SJSA1 (cell line): ENCODE results near the gene UNK. TPM values are rescaled to one million over a fixed set of nuclear protein-coding genes. Genes with fewer than 3 reads are reported as not detected.

Experiments
- DNase-seq, 2 experiments: peaks; one replicate each; pipeline ENCODE4 v3.0.0-alpha.2; 2015 to 2020; ENCODE audit warnings: low spot score in 2 of 2, low read depth in 1 of 2
- H3K27ac ChIP-seq: fragments of 250-450 bp; sonication (Bioruptor Pico); 2 replicates; pipeline ENCODE4 v1.5.1; 2020; ENCODE audit warnings: mild to moderate bottlenecking, moderate library complexity
- H3K27me3 ChIP-seq: fragments of 250-450 bp; sonication (Bioruptor Pico); replicated peaks from 2 replicates; pipeline ENCODE4 v1.5.1; 2020; ENCODE audit warnings: mild to moderate bottlenecking, moderate library complexity
- H3K36me3 ChIP-seq: fragments of 250-450 bp; sonication (Bioruptor Pico); 2 replicates; pipeline ENCODE4 v1.5.1; 2020; ENCODE audit warnings: mild to moderate bottlenecking
- H3K4me1 ChIP-seq: fragments of 250-450 bp; sonication (Bioruptor Pico); replicated peaks from 2 replicates; pipeline ENCODE4 v1.6.1; 2021; ENCODE audit warnings: mild to moderate bottlenecking
- H3K4me3 ChIP-seq: fragments of 250-450 bp; sonication (Bioruptor Pico); 2 replicates; pipeline ENCODE4 v1.5.1; 2020; ENCODE audit warnings: mild to moderate bottlenecking
- H3K9me3 ChIP-seq: fragments of 250-450 bp; sonication (Bioruptor Pico); replicated peaks from 2 replicates; pipeline ENCODE4 v1.5.1; 2020; ENCODE audit warnings: mild to moderate bottlenecking
- total RNA-seq: library from RNA; depleted of rRNA; stranded (reverse); fragments of >200 nt; shearing (Covaris generic); gene quantifications from 2 replicates; pipeline ENCODE4 v1.2.3, GENCODE V29; 2014

Gene UNK
- total RNA-seq, 1 experiment from 2014 or later, result 42.8 TPM

GRCh38 chr17:75779987-75780889, 4.4 kb upstream of the UNK start:
- Histone ChIP-seq H3K27me3 (0 out of 2 replicates have a peak, but pooled peaks cover 4% of the 10 kb centered on the region), H3K27ac (no peak overlapping the region), H3K9me3 (peaks cover under 1% of the 10 kb centered on the region; the same call in 1 of the 2 replicates), H3K4me1 (peaks cover 37% of the 10 kb centered on the region), H3K36me3 (peaks cover 45% of the 10 kb centered on the region), H3K4me3 (peak overlapping the region; percentile 86)
- no peak for DNase-seq

- Histone ChIP-seq H3K4me3 (peak overlapping the region; percentile 17), H3K4me1 (peaks cover 32% of the 10 kb centered on the region), H3K9me3 (0 out of 2 replicates have a peak, but pooled peaks cover 3% of the 10 kb centered on the region), H3K27ac (peak overlapping the region; percentile 99), H3K36me3 (peaks cover 30% of the 10 kb centered on the region), H3K27me3 (no peaks in the 10 kb centered on the region)
- DNase-seq, result peak in 1 of 2 experiments; percentile 88
Measured at GRCh38 chr17:75783069-75783783, 1.4 kb upstream of the UNK start.

GRCh38 chr17:75783803-75784472, 668 bp upstream of the UNK start:
- H3K9me3 ChIP-seq, result 0 out of 2 replicates have a peak, but pooled peaks cover 3% of the 10 kb centered on the region
- H3K27me3 ChIP-seq, result no peaks in the 10 kb centered on the region
- H3K27ac ChIP-seq, result peak overlapping the region; percentile 99
- H3K36me3 ChIP-seq, result peaks cover 23% of the 10 kb centered on the region
- no peak for DNase-seq
- H3K4me3 ChIP-seq, result peak overlapping the region; percentile 79
- H3K4me1 ChIP-seq, result peaks cover 32% of the 10 kb centered on the region

- peaks cover 32% of the 10 kb centered on the region for H3K4me1 ChIP-seq
- H3K4me3 ChIP-seq, result peak overlapping the region; percentile 79
- H3K9me3 ChIP-seq, result 0 out of 2 replicates have a peak, but pooled peaks cover 3% of the 10 kb centered on the region
- peak overlapping the region; percentile 99 for H3K27ac ChIP-seq
- H3K36me3 ChIP-seq, result peaks cover 17% of the 10 kb centered on the region
- no peaks in the 10 kb centered on the region for H3K27me3 ChIP-seq
- peak; percentile 98 to 100 for DNase-seq
Measured at GRCh38 chr17:75785016-75785890, 647 bp downstream of the UNK start.

GRCh38 chr17:75791254-75791653, 6.6 kb downstream of the UNK start:
- Histone ChIP-seq H3K27ac (no peak overlapping the region), H3K27me3 (no peaks in the 10 kb centered on the region), H3K9me3 (no peaks in the 10 kb centered on the region), H3K36me3 (peaks cover 52% of the 10 kb centered on the region), H3K4me3 (no peak overlapping the region), H3K4me1 (peaks cover 3% of the 10 kb centered on the region)
- DNase-seq, result no peak

GRCh38 chr17:75793460-75793859, 8.9 kb downstream of the UNK start:
- Histone ChIP-seq H3K27ac (no peak overlapping the region), H3K36me3 (peaks cover 66% of the 10 kb centered on the region), H3K9me3 (no peaks in the 10 kb centered on the region), H3K4me1 (no peaks in the 10 kb centered on the region), H3K27me3 (no peaks in the 10 kb centered on the region), H3K4me3 (no peak overlapping the region)
- DNase-seq, result no peak

- Histone ChIP-seq H3K27ac (no peak overlapping the region), H3K4me3 (no peak overlapping the region), H3K4me1 (no peaks in the 10 kb centered on the region), H3K27me3 (no peaks in the 10 kb centered on the region), H3K9me3 (no peaks in the 10 kb centered on the region), H3K36me3 (peaks cover 85% of the 10 kb centered on the region)
- no peak for DNase-seq
Measured at GRCh38 chr17:75795820-75796607, 11.4 kb downstream of the UNK start.

GRCh38 chr17:75799402-75799801, 14.8 kb downstream of the UNK start:
- no peaks in the 10 kb centered on the region for H3K27me3 ChIP-seq
- H3K36me3 ChIP-seq, result peaks cover 69% of the 10 kb centered on the region
- no peak for DNase-seq
- no peaks in the 10 kb centered on the region for H3K4me1 ChIP-seq
- H3K27ac ChIP-seq, result no peak overlapping the region
- no peaks in the 10 kb centered on the region for H3K9me3 ChIP-seq
- H3K4me3 ChIP-seq, result no peak overlapping the region

- Histone ChIP-seq H3K9me3 (no peaks in the 10 kb centered on the region), H3K36me3 (peaks cover 37% of the 10 kb centered on the region), H3K4me3 (no peak overlapping the region), H3K27me3 (no peaks in the 10 kb centered on the region), H3K4me1 (no peaks in the 10 kb centered on the region), H3K27ac (no peak overlapping the region)
- no peak for DNase-seq
Measured at GRCh38 chr17:75803883-75804282, 19.3 kb downstream of the UNK start.

GRCh38 chr17:75806822-75807500, 22.4 kb downstream of the UNK start:
- Histone ChIP-seq H3K36me3 (peaks cover 45% of the 10 kb centered on the region), H3K27me3 (no peaks in the 10 kb centered on the region), H3K4me3 (no peak overlapping the region), H3K27ac (no peak overlapping the region), H3K9me3 (no peaks in the 10 kb centered on the region), H3K4me1 (no peaks in the 10 kb centered on the region)
- no peak for DNase-seq

GRCh38 chr17:75807861-75808260, 23.3 kb downstream of the UNK start:
- Histone ChIP-seq H3K4me3 (no peak overlapping the region), H3K36me3 (peaks cover 51% of the 10 kb centered on the region), H3K27me3 (no peaks in the 10 kb centered on the region), H3K27ac (no peak overlapping the region), H3K9me3 (no peaks in the 10 kb centered on the region), H3K4me1 (no peaks in the 10 kb centered on the region)
- DNase-seq, result no peak

GRCh38 chr17:75808549-75808904, 23.9 kb downstream of the UNK start:
- H3K9me3 ChIP-seq, result no peaks in the 10 kb centered on the region
- peaks cover 53% of the 10 kb centered on the region for H3K36me3 ChIP-seq
- no peaks in the 10 kb centered on the region for H3K4me1 ChIP-seq
- H3K4me3 ChIP-seq, result no peak overlapping the region
- DNase-seq, result no peak
- H3K27ac ChIP-seq, result no peak overlapping the region
- H3K27me3 ChIP-seq, result no peaks in the 10 kb centered on the region
